Aorta (tissue), 5 donors: Measurements from ENCODE around the gene CCDC50. TPM values are rescaled to one million over a fixed set of nuclear protein-coding genes. Genes with fewer than 3 reads are reported as not detected.

Experiments
- ATAC-seq: fragments of 200-7000 bp; cut with Tn5 transposase; one replicate; pipeline ENCODE4 v1.9.1; 2022; ENCODE audit warnings: moderate library complexity; ENCODE audit not compliant: low FRiP score
- DNase-seq, 2 donors: peaks; one replicate each; pipeline ENCODE4 v3.0.0-alpha.2; 2020
- H3K27ac ChIP-seq, 2 donors: one replicate each; pipeline ENCODE4 v1.5.1; 2013; ENCODE audit warnings: low read length in 2 of 2, mild to moderate bottlenecking in 2 of 2, moderate library complexity in 2 of 2, control low read depth in 1 of 2, inconsistent platforms in 1 of 2, low read depth in 1 of 2
- H3K27me3 ChIP-seq, 2 donors: one replicate each; pipeline ENCODE4 v1.6.1; 2013; ENCODE audit warnings: control low read depth in 1 of 2, low read length in 1 of 2, mild to moderate bottlenecking in 1 of 2, moderate library complexity in 1 of 2; ENCODE audit not compliant: insufficient read depth in 2 of 2, control insufficient read depth in 1 of 2
- H3K36me3 ChIP-seq, 2 donors: one replicate each; pipeline ENCODE4 v1.6.1; 2013; ENCODE audit warnings: control low read depth in 1 of 2, low read length in 1 of 2, mild to moderate bottlenecking in 1 of 2; ENCODE audit not compliant: insufficient read depth in 2 of 2, control insufficient read depth in 1 of 2
- H3K4me1 ChIP-seq, 2 donors: one replicate each; pipeline ENCODE4 v1.6.1; 2013; ENCODE audit warnings: low read length in 2 of 2, control low read depth in 1 of 2, mild to moderate bottlenecking in 1 of 2, moderate library complexity in 1 of 2; ENCODE audit not compliant: insufficient read depth in 2 of 2, control insufficient read depth in 1 of 2
- H3K4me3 ChIP-seq, 2 donors: one replicate each; pipeline ENCODE4 v1.5.1; 2013; ENCODE audit warnings: low read length in 2 of 2, control low read depth in 1 of 2, mild to moderate bottlenecking in 1 of 2
- H3K9me3 ChIP-seq: one replicate; pipeline ENCODE4 v1.6.1; 2013; ENCODE audit warnings: mild to moderate bottlenecking, low read length; ENCODE audit not compliant: control insufficient read depth
- WGBS, 2 donors: extraction: QIAGEN DNeasy Blood & Tissue Kit; methylation state at CpG; one replicate each; pipeline ENCODE4 v1.1.7; 2013; 5-methylcytosine and 5-hydroxymethylcytosine counted together
- intact Hi-C, 2 donors: fragments of 100-400 bp; cut with DNase I; formaldehyde crosslinking; loops; one replicate each; pipeline versions ENCODE4 v1.14.2 to v1.15.0; 2022
- polyA plus RNA-seq, 2 donors: library from polyadenylated mRNA; stranded (reverse); fragments of 200-250 nt; gene quantifications; one replicate each; pipeline ENCODE4 v1.2.3, GENCODE V29; 2013
- total RNA-seq, 2 donors: library from RNA; stranded (reverse); fragmentation: NEBNext Ultra II Directional; extraction: Animal tissue kit (Norgen Biotek cat#: 25700); gene quantifications; one replicate each; pipeline ENCODE4 v1.2.1, GENCODE V29; 2021
- donor health status: healthy with polysubstance abuse.
- donor health status: Bipolar disorder and iron deficiency.
- donor health status: DM: no; HTN: no; CAD: no.
- donor health status: DM: no; HTN: no; CAD: no.
- donor health status: DM: yes; HTN: yes; CAD: no.

The CCDC50 gene
- total and polyA plus RNA-seq, 4 donors = 34.3 to 129 (median 65.4) TPM

- H3K27ac ChIP-seq = no peak overlapping the region
- H3K4me3 ChIP-seq = no peak overlapping the region
- H3K36me3 ChIP-seq = peaks cover 4 to 13% of the 10 kb centered on the region in 2 donors
- WGBS, 2 donors = 45% methylated on average over 4 of the region's 4 CpGs
- ATAC-seq (no peak), DNase-seq (no peak)
- H3K27me3 ChIP-seq = no peaks in the 10 kb centered on the region
- H3K9me3 ChIP-seq = no peaks in the 10 kb centered on the region
- intact Hi-C loops = loop anchor here in 1 of 2 donors (10.0 kb wide), 1 partner anchor 148 kb away; no protein-coding TSS in a partner anchor
- no peaks in the 10 kb centered on the region for H3K4me1 ChIP-seq
Observed at GRCh38 chr3:191383124-191383523, 53.9 kb downstream of the CCDC50 start.

GRCh38 chr3:191385101-191385500 is 55.9 kb downstream of the CCDC50 start:
- WGBS, 2 donors = 57 to 63% methylated on average over 3 of the region's 3 CpGs
- Histone ChIP-seq H3K9me3 (no peaks in the 10 kb centered on the region), H3K27me3 (no peaks in the 10 kb centered on the region), H3K36me3 (peaks cover 4 to 13% of the 10 kb centered on the region in 2 donors), H3K4me3 (no peak overlapping the region), H3K4me1 (no peaks in the 10 kb centered on the region), H3K27ac (no peak overlapping the region)
- no peak for ATAC-seq
- intact Hi-C loops = loop anchor here in 1 of 2 donors (10.0 kb wide), 1 partner anchor 150 kb away; no protein-coding TSS in a partner anchor
- DNase-seq = no peak

- no peak overlapping the region for H3K4me3 ChIP-seq
- H3K27ac ChIP-seq = no peak overlapping the region
- WGBS, 2 donors = 38 to 41% methylated on average over 1 of the region's 1 CpG
- H3K27me3 ChIP-seq = no peaks in the 10 kb centered on the region
- DNase-seq = no peak
- no peak for ATAC-seq
- no peaks in the 10 kb centered on the region for H3K4me1 ChIP-seq
- intact Hi-C loops = loop anchor here in 1 of 2 donors (10.0 kb wide), 1 partner anchor 153 kb away; no protein-coding TSS in a partner anchor
- no peaks in the 10 kb centered on the region for H3K9me3 ChIP-seq
- peaks cover 0 to 6% of the 10 kb centered on the region in 2 donors for H3K36me3 ChIP-seq
Observed at GRCh38 chr3:191387441-191388077, 58.4 kb downstream of the CCDC50 start.

GRCh38 chr3:191388823-191389222 is 59.6 kb downstream of the CCDC50 start:
- DNase-seq (no peak), ATAC-seq (no peak)
- WGBS, 2 donors = 41 to 61% methylated on average over 1 of the region's 1 CpG
- H3K4me3 ChIP-seq = no peak overlapping the region
- H3K36me3 ChIP-seq = no peaks in the 10 kb centered on the region
- H3K27ac ChIP-seq = no peak overlapping the region
- no peaks in the 10 kb centered on the region for H3K4me1 ChIP-seq
- H3K9me3 ChIP-seq = no peaks in the 10 kb centered on the region
- intact Hi-C loops = loop anchor here in 1 of 2 donors (10.0 kb wide), 1 partner anchor 154 kb away; no protein-coding TSS in a partner anchor
- H3K27me3 ChIP-seq = no peaks in the 10 kb centered on the region

GRCh38 chr3:191390580-191390979 is 61.4 kb downstream of the CCDC50 start:
- DNase-seq = no peak
- no peaks in the 10 kb centered on the region for H3K27me3 ChIP-seq
- H3K4me1 ChIP-seq = no peaks in the 10 kb centered on the region
- H3K9me3 ChIP-seq = no peaks in the 10 kb centered on the region
- ATAC-seq = no peak
- H3K36me3 ChIP-seq = no peaks in the 10 kb centered on the region
- WGBS, 2 donors = 80 to 86% methylated on average over 3 of the region's 3 CpGs
- no peak overlapping the region for H3K27ac ChIP-seq
- H3K4me3 ChIP-seq = no peak overlapping the region
- intact Hi-C loops = no loop called here

GRCh38 chr3:191391861-191392808 is 62.9 kb downstream of the CCDC50 start:
- H3K27ac ChIP-seq = no peak overlapping the region
- no peaks in the 10 kb centered on the region for H3K27me3 ChIP-seq
- H3K4me1 ChIP-seq = no peaks in the 10 kb centered on the region
- H3K9me3 ChIP-seq = no peaks in the 10 kb centered on the region
- WGBS, 2 donors = 87 to 90% methylated on average over 2 of the region's 2 CpGs
- no peak overlapping the region for H3K4me3 ChIP-seq
- H3K36me3 ChIP-seq = no peaks in the 10 kb centered on the region
- DNase-seq (no peak), ATAC-seq (no peak)
- intact Hi-C loops = no loop called here

- Histone ChIP-seq H3K4me3 (no peak overlapping the region), H3K27ac (no peak overlapping the region), H3K9me3 (no peaks in the 10 kb centered on the region), H3K27me3 (no peaks in the 10 kb centered on the region), H3K4me1 (no peaks in the 10 kb centered on the region), H3K36me3 (peaks cover 0 to 2% of the 10 kb centered on the region in 2 donors)
- ATAC-seq (no peak), DNase-seq (no peak)
- intact Hi-C loops = no loop called here
Observed at GRCh38 chr3:191393146-191393545, 64.0 kb downstream of the CCDC50 start.

- DNase-seq = no peak
- no peaks in the 10 kb centered on the region for H3K27me3 ChIP-seq
- H3K4me3 ChIP-seq = no peak overlapping the region
- peaks cover 2 to 5% of the 10 kb centered on the region in 2 donors for H3K36me3 ChIP-seq
- H3K9me3 ChIP-seq = no peaks in the 10 kb centered on the region
- H3K4me1 ChIP-seq = no peaks in the 10 kb centered on the region
- no peak for ATAC-seq
- intact Hi-C loops = no loop called here
- H3K27ac ChIP-seq = no peak overlapping the region
- WGBS, 2 donors = 72 to 75% methylated on average over 3 of the region's 3 CpGs
Observed at GRCh38 chr3:191397771-191398170, 68.6 kb downstream of the CCDC50 start.
